Natural killer cell (primary cell): Measurements from ENCODE around the gene NFYC. TPM values are rescaled to one million over a fixed set of nuclear protein-coding genes. Genes with fewer than 3 reads are reported as not detected.

ENCODE experiments used
- ATAC-seq, 3 donors: fragments of 150-1000 bp in 2 of 3; fragments of 200-7000 bp in 1 of 3; cut with Tn5 transposase; 1 replicate in 1 of 3; 2 replicates in 2 of 3; pipeline ENCODE4 v1.10.0; 2021; ENCODE audit warnings: mild to moderate bottlenecking in 2 of 3, moderate library complexity in 2 of 3
- DNase-seq, 2 donors: peaks; one replicate each; pipeline versions ENCODE4 v3.0.0 to v3.0.0-alpha.2; 2013 to 2021; ENCODE audit warnings: mixed read lengths in 1 of 2
- H3K27ac ChIP-seq: one replicate; pipeline ENCODE4 v1.5.1; 2013; ENCODE audit warnings: mild to moderate bottlenecking, low read length
- H3K27me3 ChIP-seq: one replicate; pipeline ENCODE4 v1.6.1; 2013; ENCODE audit warnings: low read length; ENCODE audit not compliant: control insufficient read depth, insufficient read depth
- H3K36me3 ChIP-seq: one replicate; pipeline ENCODE4 v1.6.1; 2013; ENCODE audit warnings: low read length; ENCODE audit not compliant: control insufficient read depth, insufficient read depth
- H3K4me1 ChIP-seq: one replicate; pipeline ENCODE4 v1.6.1; 2013; ENCODE audit warnings: low read length; ENCODE audit not compliant: control insufficient read depth, insufficient read depth
- H3K4me3 ChIP-seq: one replicate; pipeline ENCODE4 v1.5.1; 2013; ENCODE audit warnings: low read length
- H3K9me3 ChIP-seq: one replicate; pipeline ENCODE4 v1.6.1; 2013; ENCODE audit warnings: low read length; ENCODE audit not compliant: control insufficient read depth, insufficient read depth
- H3K27ac Mint-ChIP-seq, 2 donors: one replicate each; pipeline ENCODE4 v1.8.0; 2022; ENCODE audit warnings: mild to moderate bottlenecking in 2 of 2, mixed read lengths in 2 of 2, moderate library complexity in 1 of 2
- H3K27me3 Mint-ChIP-seq, 2 donors: one replicate each; pipeline ENCODE4 v1.8.0; 2022; ENCODE audit warnings: low read depth in 2 of 2, mixed read lengths in 2 of 2
- H3K36me3 Mint-ChIP-seq: one replicate; pipeline ENCODE4 v1.8.0; 2022; ENCODE audit warnings: mixed read lengths
- H3K4me1 Mint-ChIP-seq, 2 donors: one replicate each; pipeline ENCODE4 v1.8.0; 2022; ENCODE audit warnings: mixed read lengths in 2 of 2
- H3K4me3 Mint-ChIP-seq: one replicate; pipeline ENCODE4 v1.8.0; 2022; ENCODE audit warnings: mild to moderate bottlenecking, moderate library complexity, mixed read lengths
- H3K9me3 Mint-ChIP-seq, 2 donors: one replicate each; pipeline ENCODE4 v1.8.0; 2022; ENCODE audit warnings: mixed read lengths in 2 of 2
- CTCF ChIP-seq: fragments of 200-600 bp; IDR thresholded peaks from one replicate; pipeline ENCODE4 v1.8.0; 2022; ENCODE audit warnings: antibody characterized with exemption
- WGBS: methylation state at CpG from one replicate; pipeline ENCODE4 v1.1.7; 2013; ENCODE audit warnings: missing lambda C conversion rate; ENCODE audit not compliant: insufficient coverage; 5-methylcytosine and 5-hydroxymethylcytosine counted together
- intact Hi-C: fragments of 100-400 bp; cut with micrococcal nuclease; formaldehyde crosslinking; loops from one replicate; pipeline ENCODE4 v1.14.2; 2022
- total RNA-seq, 4 donors: library from RNA; stranded (reverse); fragments of 120-200 nt in 1 of 4; gene quantifications; one replicate each; pipeline versions ENCODE4 v1.2.3 to v1.2.4, GENCODE V29; 2013 to 2022

NFYC gene
- total RNA-seq, 3 donors from 2014 or later (not counting 1 experiment from before 2014, with no cell fraction given): 38.7 to 60.4 (median 48.5) TPM

- no peaks in the 10 kb centered on the region for H3K36me3 ChIP-seq
- H3K4me3 ChIP-seq: no peak overlapping the region
- DNase-seq (no peak), ATAC-seq (no peak)
- Mint-ChIP-seq H3K4me1 (peaks cover 0 to 15% of the 10 kb centered on the region in 2 donors), H3K36me3 (no peaks in the 10 kb centered on the region), H3K9me3 (no peaks in the 10 kb centered on the region), H3K27me3 (peaks cover 6 to 36% of the 10 kb centered on the region in 2 donors), H3K27ac (no peak overlapping the region), H3K4me3 (peak overlapping the region; percentile 45)
- peaks cover 14% of the 10 kb centered on the region for H3K27me3 ChIP-seq
- intact Hi-C loops: no loop called here
- no peak for TF ChIP-seq CTCF
- no peak overlapping the region for H3K27ac ChIP-seq
- H3K4me1 ChIP-seq: peaks cover 13% of the 10 kb centered on the region
- no peaks in the 10 kb centered on the region for H3K9me3 ChIP-seq
- WGBS: 91% methylated on average over 8 of the region's 10 CpGs
Measured at GRCh38 chr1:40784771-40785151, 93.3 kb downstream of the NFYC start.

GRCh38 chr1:40785446-40785845 is 93.9 kb downstream of the NFYC start:
- Mint-ChIP-seq H3K4me3 (peak overlapping the region; percentile 10), H3K9me3 (no peaks in the 10 kb centered on the region), H3K4me1 (peaks cover 0 to 15% of the 10 kb centered on the region in 2 donors), H3K27me3 (peaks cover 6 to 36% of the 10 kb centered on the region in 2 donors), H3K36me3 (no peaks in the 10 kb centered on the region), H3K27ac (no peak overlapping the region)
- no peak for DNase-seq
- Histone ChIP-seq H3K36me3 (no peaks in the 10 kb centered on the region), H3K4me1 (peaks cover 13% of the 10 kb centered on the region), H3K9me3 (no peaks in the 10 kb centered on the region), H3K27me3 (peaks cover 14% of the 10 kb centered on the region), H3K4me3 (no peak overlapping the region), H3K27ac (no peak overlapping the region)
- no peak for TF ChIP-seq CTCF
- intact Hi-C loops: no loop called here
- ATAC-seq: no peak
- 97% methylated on average over 7 of the region's 7 CpGs for WGBS

- DNase-seq (no peak), ATAC-seq (no peak)
- TF ChIP-seq CTCF: no peak
- H3K27ac Mint-ChIP-seq: no peak overlapping the region
- intact Hi-C loops: no loop called here
- H3K9me3 Mint-ChIP-seq: no peaks in the 10 kb centered on the region
- H3K27me3 Mint-ChIP-seq: peaks cover 6 to 36% of the 10 kb centered on the region in 2 donors
- H3K36me3 Mint-ChIP-seq: no peaks in the 10 kb centered on the region
- H3K4me3 Mint-ChIP-seq: no peak overlapping the region
- Histone ChIP-seq H3K36me3 (no peaks in the 10 kb centered on the region), H3K9me3 (no peaks in the 10 kb centered on the region), H3K4me3 (no peak overlapping the region), H3K27me3 (peaks cover 14% of the 10 kb centered on the region), H3K27ac (no peak overlapping the region), H3K4me1 (peaks cover 13% of the 10 kb centered on the region)
- 74% methylated on average over 9 of the region's 9 CpGs for WGBS
- H3K4me1 Mint-ChIP-seq: peaks cover 0 to 15% of the 10 kb centered on the region in 2 donors
Measured at GRCh38 chr1:40786171-40786994, 94.9 kb downstream of the NFYC start.
